ENCODE results near the gene PCGF1.

DNA sequence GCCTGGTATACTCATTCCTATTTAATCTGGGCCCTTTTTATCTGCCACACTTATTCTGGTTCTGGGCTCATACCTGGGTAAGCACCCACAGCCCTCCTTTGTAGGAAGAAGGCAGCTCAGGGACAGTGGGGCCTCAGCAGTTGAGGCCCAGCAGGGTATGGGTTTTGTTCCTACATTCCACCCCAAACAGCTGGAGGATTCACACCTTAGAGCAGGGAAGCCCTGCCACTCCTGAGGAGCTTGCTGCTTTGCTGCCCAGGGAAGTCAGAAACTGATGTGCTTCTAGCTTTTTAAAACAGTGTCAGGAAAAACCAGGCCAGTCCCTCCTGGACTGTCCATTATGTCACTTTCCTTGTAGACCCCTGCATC, 6.9 kb downstream of the PCGF1 start:
- TF ChIP-seq, protein P1, sequence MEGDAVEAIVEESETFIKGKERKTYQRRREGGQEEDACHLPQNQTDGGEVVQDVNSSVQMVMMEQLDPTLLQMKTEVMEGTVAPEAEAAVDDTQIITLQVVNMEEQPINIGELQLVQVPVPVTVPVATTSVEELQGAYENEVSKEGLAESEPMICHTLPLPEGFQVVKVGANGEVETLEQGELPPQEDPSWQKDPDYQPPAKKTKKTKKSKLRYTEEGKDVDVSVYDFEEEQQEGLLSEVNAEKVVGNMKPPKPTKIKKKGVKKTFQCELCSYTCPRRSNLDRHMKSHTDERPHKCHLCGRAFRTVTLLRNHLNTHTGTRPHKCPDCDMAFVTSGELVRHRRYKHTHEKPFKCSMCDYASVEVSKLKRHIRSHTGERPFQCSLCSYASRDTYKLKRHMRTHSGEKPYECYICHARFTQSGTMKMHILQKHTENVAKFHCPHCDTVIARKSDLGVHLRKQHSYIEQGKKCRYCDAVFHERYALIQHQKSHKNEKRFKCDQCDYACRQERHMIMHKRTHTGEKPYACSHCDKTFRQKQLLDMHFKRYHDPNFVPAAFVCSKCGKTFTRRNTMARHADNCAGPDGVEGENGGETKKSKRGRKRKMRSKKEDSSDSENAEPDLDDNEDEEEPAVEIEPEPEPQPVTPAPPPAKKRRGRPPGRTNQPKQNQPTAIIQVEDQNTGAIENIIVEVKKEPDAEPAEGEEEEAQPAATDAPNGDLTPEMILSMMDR (IDR thresholded peaks at IDR 0.05 in 8 of 11, conservative IDR thresholded peaks at IDR 0.05 in 3 of 11): no peak
- no peak for TF ChIP-seq POLR2AphosphoS5 (IDR thresholded peaks at IDR 0.05)

Measured in spleen (tissue), 7 donors.